GM18499 (cell line): Measurements from ENCODE around the gene CFAP44.
"Not testable (repeated sequence)": the region's sequence is repeated elsewhere in the genome, so short reads cannot be mapped to it uniquely, and the experiment has no call there.

Experiments used
- ATAC-seq: cut with Tn5 transposase; IDR thresholded peaks from one replicate; pipeline ENCODE4 v1.9.1; 2021; ENCODE audit warnings: moderate number of reproducible peaks; ENCODE audit not compliant: insufficient read depth, unreplicated experiment

CFAP44 gene, protein sequence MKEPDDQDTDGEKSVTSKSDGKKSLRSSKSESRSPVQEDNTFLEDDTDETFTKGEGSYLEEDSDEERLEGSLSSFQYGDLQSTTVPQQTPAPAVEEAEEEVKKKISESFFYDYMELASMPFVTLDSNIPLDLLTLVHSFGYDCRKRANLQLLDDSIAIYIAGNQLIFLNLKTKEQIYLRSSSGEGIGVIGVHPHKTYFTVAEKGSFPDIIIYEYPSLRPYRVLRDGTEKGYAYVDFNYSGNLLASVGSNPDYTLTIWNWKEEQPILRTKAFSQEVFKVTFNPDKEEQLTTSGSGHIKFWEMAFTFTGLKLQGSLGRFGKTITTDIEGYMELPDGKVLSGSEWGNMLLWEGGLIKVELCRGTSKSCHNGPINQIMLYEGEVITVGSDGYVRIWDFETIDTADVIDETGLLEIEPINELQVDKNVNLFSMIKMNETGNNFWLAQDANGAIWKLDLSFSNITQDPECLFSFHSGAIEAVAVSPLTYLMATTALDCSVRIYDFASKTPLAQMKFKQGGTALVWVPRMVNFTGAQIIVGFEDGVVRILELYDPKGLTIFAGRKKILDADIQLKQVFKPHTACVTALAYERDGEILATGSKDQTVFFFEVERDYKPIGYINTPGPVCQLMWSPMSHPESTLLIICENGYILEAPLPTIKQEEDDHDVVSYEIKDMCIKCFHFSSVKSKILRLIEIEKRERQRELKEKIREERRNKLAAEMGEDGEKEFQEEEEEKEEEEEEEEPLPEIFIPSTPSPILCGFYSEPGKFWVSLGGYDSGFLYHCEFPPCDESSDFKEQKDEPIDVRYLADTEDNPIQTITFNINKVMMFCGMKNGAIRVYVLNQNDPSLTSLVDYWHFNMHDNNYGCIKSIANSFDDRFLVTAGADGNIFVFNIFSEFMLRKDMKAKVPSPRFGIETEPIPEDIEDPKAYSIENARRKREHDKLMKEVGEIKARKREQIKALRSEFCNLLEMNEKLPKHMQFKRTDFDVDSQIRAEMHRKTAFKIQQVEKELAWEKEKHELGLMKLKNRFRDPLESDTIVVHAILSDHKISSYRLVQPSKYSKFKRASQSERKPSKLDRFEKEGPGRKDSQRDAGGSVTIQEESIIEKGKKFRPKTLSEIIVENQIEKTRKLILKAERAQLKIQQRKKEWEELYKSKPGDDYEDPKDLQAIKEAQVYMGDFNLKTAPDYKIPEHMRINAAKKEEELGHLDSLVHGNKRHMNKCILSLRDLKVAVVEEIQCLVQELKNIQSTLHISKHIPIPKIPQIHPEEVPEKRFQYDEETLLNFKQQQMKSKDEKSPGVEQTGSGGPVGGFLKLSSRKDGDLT (N-terminal part only)

DNA sequence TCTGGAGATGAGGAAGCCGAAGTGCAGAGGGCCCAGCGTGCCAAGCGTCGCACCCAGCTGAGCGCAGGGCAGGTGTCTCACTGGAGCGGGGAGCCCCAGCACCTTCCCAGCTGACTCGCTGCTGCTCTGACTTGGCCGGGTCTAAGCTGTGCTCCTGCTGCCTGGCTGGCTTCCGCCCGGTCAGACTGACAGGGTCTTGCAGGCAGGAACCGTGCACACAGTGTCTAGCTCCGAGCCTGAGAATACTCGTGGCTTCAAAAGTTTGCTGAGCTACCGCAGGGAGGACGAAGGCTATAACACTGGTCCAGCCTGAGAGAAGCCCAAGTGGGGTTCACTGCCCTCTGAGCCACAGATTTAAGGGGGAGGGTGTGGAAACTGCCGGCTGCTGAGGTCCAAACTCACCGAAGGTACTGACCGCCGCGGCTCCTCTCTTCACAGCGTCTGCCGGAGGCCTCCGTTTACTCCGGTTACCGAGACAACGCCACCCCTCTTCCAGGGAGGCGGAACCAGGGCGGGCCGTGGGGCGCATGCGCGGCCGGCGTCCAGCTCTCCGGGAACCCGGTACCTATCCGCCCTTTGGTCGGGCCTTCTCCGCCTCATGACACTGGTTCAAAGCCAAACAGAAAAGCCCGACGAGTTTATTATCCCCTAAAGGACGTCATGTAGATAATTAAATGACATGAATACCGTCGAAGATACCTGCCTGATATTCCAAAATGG is at the start of gene CFAP44:
CFAP44 (minus strand) TSS at position 443 of the 720 bp plus-strand sequence. CDS start 7,829 bp downstream, outside the sequence.
- ATAC-seq: no peak

DNA sequence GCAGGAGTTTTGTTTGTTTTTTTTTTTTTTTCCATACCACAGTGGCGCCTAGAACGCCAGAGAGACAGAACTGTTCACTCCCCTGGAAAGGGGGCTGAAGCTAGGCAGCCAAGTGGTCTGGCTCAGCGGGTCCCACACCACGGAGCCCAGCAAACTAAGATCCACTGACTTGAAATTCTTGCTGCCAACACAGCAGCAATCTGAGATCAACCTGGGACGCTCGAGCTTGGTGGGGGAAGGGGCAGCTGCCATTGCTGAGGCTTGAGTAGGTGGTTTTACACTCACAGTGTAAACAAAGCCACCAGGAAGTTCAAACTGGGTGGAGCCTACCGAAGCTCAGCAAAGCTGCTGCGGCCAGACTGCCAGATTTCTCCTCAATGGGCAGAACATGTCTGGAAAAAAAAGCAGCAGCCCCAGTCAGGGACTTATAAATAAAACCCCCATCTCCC is 43.9 kb upstream of the CFAP44 start:
- no peak for ATAC-seq

DNA sequence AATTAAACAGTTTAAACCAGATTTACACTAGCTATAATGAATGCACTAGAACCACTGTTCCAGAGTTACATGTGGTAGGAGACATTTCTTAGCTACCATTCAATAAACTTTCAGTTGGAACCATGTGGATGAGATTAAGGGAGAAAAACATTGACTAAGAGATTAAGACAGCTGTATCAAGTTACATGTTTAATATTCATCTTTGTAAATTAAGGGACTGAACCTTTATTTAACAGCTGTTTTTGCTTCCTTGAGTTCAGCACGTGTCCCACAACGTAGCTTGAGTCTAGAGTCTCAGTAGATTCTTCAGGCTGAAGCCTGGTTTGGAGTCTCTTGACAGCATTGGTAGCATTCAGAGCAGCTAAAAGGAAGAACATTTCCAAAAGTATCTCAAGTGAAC is 27.2 kb upstream of the CFAP44 start:
- ATAC-seq: no peak

DNA sequence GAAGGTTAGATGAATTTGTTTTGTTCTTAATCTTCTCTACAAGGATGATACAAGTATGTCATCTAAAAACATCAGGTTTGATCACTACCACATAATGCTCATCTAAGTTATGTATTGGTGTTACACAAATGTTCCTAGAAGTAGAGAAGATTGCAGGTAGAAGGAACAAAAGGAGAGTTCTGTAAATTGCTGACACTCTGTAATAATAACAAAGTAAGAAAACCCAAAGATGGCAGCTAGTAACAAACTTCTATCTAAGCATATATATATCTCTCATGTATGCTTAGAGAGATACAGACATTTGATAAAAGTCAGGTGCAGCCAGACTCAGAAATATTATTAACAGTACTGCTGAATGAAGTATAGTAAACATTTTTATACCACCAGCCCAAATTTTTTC is 20.2 kb upstream of the CFAP44 start:
- ATAC-seq: no peak

DNA sequence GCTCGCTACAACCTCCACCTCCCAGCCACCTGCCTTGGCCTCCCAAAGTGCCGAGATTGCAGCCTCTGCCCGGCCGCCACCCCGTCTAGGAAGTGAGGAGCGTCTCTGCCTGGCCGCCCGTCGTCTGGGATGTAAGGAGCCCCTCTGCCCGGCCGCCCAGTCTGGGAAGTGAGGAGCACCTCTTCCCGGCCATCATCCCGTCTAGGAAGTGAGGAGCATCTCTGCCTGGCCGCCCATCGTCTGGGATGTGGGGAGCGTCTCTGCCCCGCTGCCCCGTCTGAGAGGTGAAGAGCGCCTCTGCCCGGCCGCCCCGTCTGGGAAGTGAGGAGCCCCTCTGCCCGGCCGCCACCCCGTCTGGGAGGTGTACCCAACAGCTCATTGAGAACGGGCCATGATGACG is 17.3 kb upstream of the CFAP44 start:
- ATAC-seq: not testable (repeated sequence)

DNA sequence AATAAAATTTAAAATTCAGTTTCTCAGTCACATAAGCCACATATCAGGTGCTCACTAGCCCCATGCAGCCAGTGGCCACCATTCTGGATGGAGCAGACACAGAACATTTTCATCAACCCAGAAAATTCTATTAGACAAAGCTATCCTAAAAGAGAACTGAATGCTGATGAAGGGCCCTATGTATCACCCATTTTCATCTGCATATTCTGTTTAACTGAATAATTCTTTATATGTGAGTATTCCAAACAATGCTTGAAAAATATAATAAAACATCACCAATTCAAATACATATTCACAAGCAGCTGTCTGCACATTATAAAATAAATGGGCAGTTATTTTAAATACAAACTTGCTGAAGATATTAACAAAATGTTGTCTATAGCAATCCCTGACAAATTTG is 14.2 kb upstream of the CFAP44 start:
- ATAC-seq: no peak

DNA sequence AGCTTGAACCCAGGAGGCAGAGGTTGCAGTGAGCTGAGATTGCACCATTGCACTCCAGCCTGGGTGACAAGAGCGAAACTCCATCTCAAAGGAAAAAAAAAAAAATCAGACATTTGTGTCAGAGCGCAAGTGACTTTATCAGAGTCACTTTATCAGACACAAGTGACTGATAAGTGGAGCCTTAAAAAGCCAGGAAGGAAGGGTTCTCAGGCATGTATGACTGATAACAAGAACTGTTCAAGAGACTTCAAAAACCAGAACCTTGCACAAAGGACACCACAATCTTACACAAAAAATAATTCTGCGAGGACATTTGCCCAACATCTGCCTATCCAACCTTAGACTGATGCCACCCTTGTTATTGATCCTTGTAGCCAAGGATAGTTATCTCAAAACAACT is 13.3 kb upstream of the CFAP44 start:
- no peak for ATAC-seq

DNA sequence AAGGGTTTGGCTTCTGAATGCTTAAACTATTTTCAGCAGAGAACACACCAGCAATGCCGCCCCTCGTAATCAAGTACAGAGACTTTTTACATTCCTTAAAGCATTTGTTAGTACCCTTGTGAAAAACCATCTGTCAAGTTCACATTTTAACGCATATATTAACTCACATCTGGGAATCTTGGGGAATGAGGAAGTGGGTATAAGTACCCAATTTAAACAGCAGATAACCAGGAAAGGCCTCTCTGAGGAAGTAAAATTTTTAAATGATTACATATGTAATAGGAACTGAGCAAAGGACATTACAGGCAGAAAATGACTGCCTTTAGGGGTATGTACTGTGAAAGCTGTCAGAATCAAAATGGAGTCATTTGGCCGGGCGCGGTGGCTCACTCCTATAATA is 12.8 kb upstream of the CFAP44 start:
- no peak for ATAC-seq

DNA sequence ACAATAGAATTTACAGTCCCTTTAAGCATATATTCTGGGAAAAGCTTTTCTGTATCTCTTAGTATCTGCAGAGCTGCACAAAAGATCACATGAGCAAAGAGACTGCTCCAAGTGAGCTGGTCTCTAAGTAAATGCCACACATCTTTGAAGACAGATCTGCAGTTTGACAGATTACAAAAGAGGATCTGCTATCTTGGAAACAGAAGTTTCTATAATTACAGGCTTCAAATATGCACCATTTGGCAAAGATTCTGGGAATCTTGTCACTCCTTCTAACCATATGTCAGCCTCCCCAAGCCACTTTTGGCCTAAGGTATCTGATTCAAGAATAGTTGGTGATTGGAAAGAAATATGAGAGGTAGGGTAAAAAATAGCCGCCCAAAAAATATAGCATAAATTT is 9.6 kb upstream of the CFAP44 start:
- no peak for ATAC-seq

DNA sequence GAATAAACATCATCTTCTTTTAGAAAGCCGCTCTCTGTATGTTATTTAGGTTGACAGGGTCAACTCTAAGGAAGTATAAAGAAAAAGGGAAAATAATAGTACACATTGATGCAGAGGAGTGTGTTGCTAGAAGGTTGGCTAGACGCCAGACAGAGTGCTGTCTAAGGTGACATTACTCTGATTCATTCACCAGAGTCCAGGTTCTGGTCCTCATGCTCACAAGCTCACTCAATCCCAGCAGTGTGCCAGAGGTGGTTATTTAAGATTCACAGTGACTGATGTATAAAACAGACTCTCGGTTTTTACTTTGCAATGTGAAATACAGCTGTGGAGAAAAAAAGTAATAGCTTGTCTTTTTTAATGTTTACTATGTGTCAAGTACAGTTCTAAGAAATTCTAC is 1.7 kb downstream of the CFAP44 start:
- no peak for ATAC-seq

DNA sequence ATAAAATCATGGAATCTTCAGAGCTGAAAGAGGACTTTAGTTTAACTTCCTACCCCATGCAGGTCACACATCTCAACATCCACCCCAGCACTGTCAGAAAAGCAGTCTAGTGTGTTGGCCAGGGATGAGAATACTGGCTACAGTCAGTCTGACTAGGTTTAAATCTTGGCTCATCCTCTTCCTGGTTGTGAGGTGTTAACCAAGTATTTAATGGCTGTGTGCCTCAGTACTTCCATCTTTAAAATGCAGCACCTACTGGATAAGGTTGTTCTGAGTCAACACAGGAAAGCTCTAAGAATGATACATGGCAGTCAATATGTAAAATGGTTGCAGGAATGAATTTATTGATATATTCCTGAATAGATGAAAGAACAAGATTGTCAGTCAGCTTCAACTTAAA is 3.1 kb downstream of the CFAP44 start:
- ATAC-seq: no peak

DNA sequence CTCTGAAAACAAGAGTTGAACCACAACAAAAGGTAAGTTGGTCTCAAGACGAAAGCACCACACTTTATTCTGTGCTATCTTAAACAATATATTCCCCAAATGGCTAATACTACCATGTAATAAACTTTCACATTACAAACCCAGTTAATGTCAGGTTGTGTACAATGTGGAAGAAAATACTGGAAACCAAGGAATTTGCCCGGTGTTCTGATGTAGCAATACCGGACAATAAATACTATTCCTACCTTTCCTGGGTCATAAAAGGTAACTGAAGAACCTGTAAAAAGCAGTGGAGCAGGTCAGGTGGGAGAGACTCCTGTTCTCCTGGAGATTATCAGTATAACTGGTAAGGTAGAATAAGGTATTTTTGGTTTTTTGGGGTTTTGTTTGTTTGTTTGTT is 3.9 kb downstream of the CFAP44 start:
- no peak for ATAC-seq

DNA sequence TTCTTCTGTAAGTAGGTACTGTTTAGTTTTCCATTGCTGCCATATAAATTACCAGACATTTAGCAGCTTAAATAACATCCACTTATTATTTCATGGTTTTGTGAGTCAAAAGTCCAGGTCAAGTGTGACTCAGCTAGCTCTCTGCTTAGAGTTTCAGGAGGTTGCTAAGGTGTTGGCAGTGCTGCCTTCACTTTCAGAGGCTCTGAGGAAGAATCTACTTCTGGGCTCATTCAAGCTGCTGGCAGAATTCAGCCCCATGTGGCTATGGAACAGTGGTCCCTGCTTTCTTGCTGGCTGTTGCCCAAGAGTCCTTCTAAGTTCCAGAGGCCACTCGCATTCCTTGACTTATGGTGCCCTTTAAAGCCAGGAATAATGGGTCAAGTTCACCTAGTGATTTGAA is 4.5 kb downstream of the CFAP44 start:
- no peak for ATAC-seq

DNA sequence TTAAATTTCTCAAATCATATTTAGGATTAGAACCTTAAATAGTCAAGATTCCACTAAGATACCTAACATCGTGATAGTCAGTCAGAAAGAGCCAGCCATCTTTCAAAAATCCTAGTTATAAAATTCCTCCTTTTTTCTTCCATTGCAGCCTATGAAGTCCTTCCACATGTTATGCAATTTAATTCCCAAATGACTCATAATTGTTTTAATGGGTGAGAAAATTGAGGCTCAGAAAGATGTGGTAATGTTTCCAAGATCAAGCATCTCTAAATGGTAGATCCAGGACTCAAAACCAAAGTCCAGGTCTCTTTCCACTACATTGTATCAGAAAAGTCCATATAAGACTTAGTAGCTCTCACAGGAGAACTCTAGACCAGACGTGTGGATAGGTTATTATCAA is 9.5 kb downstream of the CFAP44 start:
- no peak for ATAC-seq

DNA sequence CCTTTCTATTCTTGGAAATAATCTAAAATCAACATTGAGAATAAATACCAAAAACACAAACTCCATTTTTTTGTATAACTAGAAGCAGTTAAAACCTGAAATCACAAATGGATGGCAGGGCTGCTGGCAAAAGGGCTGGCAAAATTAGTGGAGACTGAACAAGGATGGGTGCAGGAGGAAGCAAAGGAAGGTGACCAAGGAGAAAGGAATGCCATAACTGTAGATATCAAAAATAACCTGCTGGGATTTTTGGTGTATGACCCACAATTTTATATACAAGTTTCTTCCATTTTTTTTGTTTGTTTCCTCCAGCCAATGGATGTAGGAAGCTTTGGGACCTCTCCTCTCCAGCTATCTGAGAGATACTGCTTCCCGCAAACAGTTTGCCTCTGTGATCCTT is 12.7 kb downstream of the CFAP44 start:
- ATAC-seq: no peak

DNA sequence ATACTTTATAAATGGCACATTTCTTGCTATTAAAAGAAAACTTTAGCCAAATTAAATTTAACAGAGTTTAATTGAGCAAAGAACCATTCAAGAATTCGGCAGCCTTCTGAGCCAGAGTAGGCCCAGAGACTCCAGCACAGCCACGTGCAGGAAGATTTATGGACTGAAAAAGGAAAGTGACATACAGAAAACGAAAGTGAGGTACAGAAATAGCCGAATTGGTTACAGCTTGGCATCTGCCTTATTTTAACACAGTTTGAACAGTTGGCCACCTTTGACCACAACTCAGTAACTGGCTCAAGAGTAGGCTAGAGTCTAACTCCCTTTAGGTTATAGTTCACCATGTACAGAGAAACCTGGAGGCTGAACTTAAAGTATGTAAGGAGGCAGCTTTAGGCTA is 17.6 kb downstream of the CFAP44 start:
- ATAC-seq: no peak

DNA sequence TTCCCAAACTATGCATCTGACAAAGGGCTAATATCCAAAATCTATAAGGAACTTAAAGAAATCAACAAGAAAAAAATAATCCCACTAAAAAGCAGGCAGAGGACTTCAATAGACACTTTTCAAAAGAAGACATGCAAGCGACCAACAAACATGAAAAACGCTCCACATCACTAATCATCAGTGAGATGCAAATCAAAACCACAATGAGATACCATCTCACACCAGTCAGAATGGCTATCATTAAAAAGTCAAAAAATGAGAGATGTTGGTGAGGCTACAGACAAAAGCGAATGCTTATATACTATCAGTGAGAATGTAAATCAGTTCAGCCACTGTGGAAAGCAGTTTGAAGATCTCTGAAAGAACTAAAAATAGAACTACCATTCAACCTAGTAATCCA is 20.2 kb downstream of the CFAP44 start:
- ATAC-seq: no peak

DNA sequence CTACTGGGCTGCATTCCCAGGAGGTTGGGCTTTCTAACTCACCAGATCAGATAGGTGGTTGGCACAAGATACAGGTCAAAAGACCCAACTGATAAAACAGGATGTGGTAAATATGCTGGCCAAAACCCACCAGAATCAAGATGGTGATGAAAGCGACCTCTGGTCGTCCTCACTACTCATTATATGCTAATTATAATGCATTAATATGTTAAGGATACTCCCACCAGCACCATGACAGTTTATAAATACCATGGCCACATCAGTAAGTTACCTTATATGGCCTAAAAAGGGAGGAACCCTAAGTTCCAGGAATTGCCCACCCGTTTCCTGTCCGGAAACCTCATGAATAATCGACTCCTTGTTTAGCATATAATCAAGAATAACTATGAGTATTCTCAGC is 31.6 kb downstream of the CFAP44 start:
- ATAC-seq: no peak

DNA sequence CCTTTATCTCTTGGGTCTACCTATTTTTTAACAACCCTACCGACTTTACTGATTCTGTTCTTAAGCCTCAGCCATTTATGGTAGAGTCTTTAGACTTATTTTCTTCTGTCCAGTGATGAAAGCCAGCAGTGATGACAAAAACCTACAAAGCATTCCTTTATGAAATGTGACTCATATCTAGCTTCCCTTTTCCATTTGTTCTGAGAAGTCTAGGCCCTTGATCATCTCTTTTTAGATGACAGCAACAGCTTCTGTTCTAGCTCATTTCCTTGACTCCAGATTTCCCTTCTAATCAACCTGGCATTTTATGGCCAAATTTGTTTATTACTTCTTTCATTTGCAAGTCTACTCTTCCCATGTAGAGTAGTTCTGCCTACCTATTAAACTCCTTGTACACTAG is 36.1 kb downstream of the CFAP44 start:
- ATAC-seq: no peak

DNA sequence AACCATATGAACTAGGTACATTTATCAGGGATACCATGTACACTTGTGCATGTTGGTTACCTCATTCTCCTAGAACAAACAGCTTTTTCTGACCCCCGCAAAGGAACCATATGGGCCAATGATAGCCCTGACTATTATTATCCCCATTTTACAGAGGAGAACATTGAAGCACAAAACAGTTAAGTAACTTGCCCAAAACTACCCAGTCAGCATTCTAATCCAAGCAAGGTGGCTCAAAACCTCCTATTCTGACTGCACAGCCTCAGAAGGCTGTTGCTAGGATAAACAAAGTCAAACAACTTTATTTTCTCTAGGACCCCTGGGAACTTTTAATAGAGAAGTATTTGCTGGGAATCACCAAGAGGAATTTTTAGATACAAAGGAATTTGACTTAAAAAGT is 36.7 kb downstream of the CFAP44 start:
- ATAC-seq: no peak
